Left ventricle myocardium inferior (tissue), 1 donor: ENCODE measurements around the gene DUOXA2. TPM values are rescaled to one million over a fixed set of nuclear protein-coding genes. Genes with fewer than 3 reads are reported as not detected.
A peak's percentile ranks its signal among the peaks of the same experiment; 100 is the strongest.

ENCODE experiments used
- DNase-seq: peaks from one replicate; pipeline ENCODE4 v3.0.0-alpha.2; 2020
- H3K27ac ChIP-seq: fragments of 200-600 bp; replicated peaks from 2 replicates; pipeline ENCODE4 v1.8.0; 2021
- H3K27me3 ChIP-seq: fragments of 200-600 bp; 2 replicates; pipeline ENCODE4 v1.8.0; 2021; ENCODE audit warnings: low read depth
- H3K36me3 ChIP-seq: fragments of 200-600 bp; 2 replicates; pipeline ENCODE4 v1.8.0; 2021
- H3K4me1 ChIP-seq: fragments of 200-600 bp; 2 replicates; pipeline ENCODE4 v1.8.0; 2021
- H3K4me3 ChIP-seq: fragments of 200-600 bp; 2 replicates; pipeline ENCODE4 v1.8.0; 2021; ENCODE audit warnings: mild to moderate bottlenecking, moderate library complexity
- H3K9me3 ChIP-seq: fragments of 200-600 bp; replicated peaks from 2 replicates; pipeline ENCODE4 v1.8.0; 2021
- intact Hi-C: fragments of 100-400 bp; cut with micrococcal nuclease; formaldehyde crosslinking; loops from one replicate; pipeline ENCODE4 v1.11.0; 2022
- total RNA-seq: library from RNA; stranded (reverse); fragmentation: NEBNext Ultra II Directional; extraction: Animal tissue kit (Norgen Biotek cat#: 25700); gene quantifications from one replicate; pipeline ENCODE4 v1.2.1, GENCODE V29; 2021
- TF ChIP-seq, protein P1 (sequence below): fragments of 200-600 bp; IDR thresholded peaks from 2 replicates; pipeline ENCODE4 v1.8.0; 2021; ENCODE audit warnings: antibody characterized with exemption, mild to moderate bottlenecking, borderline replicate concordance
- donor health status: DM: no; HTN: yes; CAD: no; lungs with severe emphysema.

The DUOXA2 gene
- total RNA-seq, 1 donor from 2014 or later: not detected

DNA sequence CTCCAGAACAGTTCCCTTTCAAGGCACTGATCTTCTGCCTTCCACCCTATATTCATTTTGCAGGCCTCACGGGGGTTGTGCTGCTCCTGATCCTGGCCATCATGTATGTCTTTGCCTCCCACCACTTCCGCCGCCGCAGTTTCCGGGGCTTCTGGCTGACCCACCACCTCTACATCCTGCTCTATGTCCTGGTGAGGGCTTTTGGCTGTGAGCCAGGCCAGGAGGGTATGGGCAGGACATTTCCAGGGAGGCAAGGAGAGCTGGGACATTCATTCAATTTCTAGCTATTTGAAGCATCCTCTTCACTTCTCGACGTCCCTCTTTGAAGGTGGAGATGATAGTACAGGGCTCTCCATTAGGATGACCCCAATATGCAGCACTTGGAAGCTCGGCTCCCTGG is 41.6 kb downstream of the DUOXA2 start:
- Histone ChIP-seq H3K4me1 (no peaks in the 10 kb centered on the region), H3K9me3 (no peaks in the 10 kb centered on the region), H3K4me3 (no peak overlapping the region), H3K27me3 (no peaks in the 10 kb centered on the region), H3K27ac (no peak overlapping the region), H3K36me3 (peaks cover 10% of the 10 kb centered on the region)
- TF ChIP-seq, protein P1, sequence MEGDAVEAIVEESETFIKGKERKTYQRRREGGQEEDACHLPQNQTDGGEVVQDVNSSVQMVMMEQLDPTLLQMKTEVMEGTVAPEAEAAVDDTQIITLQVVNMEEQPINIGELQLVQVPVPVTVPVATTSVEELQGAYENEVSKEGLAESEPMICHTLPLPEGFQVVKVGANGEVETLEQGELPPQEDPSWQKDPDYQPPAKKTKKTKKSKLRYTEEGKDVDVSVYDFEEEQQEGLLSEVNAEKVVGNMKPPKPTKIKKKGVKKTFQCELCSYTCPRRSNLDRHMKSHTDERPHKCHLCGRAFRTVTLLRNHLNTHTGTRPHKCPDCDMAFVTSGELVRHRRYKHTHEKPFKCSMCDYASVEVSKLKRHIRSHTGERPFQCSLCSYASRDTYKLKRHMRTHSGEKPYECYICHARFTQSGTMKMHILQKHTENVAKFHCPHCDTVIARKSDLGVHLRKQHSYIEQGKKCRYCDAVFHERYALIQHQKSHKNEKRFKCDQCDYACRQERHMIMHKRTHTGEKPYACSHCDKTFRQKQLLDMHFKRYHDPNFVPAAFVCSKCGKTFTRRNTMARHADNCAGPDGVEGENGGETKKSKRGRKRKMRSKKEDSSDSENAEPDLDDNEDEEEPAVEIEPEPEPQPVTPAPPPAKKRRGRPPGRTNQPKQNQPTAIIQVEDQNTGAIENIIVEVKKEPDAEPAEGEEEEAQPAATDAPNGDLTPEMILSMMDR: no peak
- intact Hi-C loops: loop anchor here (10.0 kb wide), 1 partner anchor 99 kb away; the partner anchor contains the start of gene SLC28A2
- DNase-seq: no peak

DNA sequence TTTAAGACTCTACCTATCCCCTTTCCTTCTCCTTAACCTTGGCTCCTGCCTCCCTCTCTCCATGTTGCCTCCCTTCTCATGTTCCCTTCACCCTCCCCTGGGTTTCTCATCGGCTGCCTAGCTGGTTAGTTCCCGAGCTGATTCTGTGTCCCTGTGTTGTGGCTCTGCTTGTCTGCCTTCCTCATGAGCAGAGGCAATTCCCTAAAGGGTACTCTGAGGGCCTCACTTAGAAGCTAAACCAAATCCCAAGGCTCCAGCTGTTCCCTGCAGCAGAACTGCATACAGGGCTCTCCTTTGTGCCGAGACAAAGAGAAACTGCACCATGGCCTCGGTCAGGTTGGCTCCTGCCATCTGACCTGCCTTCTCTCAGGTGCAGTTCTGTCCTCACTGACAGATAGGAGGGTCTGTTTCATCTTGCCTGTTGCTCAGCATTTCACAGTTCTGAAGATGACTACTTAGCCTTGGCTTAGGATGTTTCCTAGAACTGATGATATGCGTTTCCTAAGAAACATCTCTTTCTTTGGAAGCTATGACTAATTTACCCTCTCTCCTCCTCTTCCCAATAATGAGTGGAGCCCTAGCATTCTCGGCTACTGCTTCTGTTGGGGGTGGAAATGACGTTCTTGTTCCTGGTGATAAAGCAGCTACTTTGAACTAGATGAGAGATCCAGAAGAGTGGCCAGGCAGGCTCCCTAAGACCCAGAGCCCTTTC is 42.8 kb downstream of the DUOXA2 start:
- Histone ChIP-seq H3K4me3 (no peak overlapping the region), H3K27ac (no peak overlapping the region), H3K9me3 (no peaks in the 10 kb centered on the region), H3K4me1 (no peaks in the 10 kb centered on the region), H3K36me3 (peaks cover 2% of the 10 kb centered on the region), H3K27me3 (no peaks in the 10 kb centered on the region)
- intact Hi-C loops: loop anchor here (10.0 kb wide), 1 partner anchor 98 kb away; the partner anchor contains the start of gene SLC28A2
- DNase-seq: no peak
- TF ChIP-seq, protein P1: no peak

DNA sequence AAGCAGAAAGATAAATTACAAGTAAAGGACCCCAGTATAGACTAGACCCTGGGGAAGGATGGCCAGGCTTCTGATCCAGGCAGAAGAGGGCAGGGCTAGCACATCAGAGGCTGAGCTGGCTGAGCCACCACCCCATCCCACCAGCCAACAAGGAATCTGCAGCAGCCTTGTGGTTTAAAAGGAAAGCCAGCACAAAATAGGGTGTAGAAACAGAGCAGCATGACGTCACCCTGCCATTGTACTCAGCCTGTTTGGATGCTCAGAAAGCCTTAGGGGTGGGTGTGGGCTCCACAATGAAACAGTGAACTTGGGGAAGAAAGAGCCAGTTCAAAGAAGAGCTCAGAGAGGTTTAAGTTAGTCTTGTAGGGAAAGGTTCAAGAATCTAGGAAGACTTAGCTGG is 43.8 kb downstream of the DUOXA2 start:
- peaks cover 7% of the 10 kb centered on the region for H3K4me1 ChIP-seq
- H3K9me3 ChIP-seq: no peaks in the 10 kb centered on the region
- H3K36me3 ChIP-seq: no peaks in the 10 kb centered on the region
- no peak for DNase-seq
- no peaks in the 10 kb centered on the region for H3K27me3 ChIP-seq
- intact Hi-C loops: loop anchor here (10.0 kb wide), 1 partner anchor 97 kb away; the partner anchor contains the start of gene SLC28A2
- TF ChIP-seq, protein P1: no peak
- H3K4me3 ChIP-seq: no peak overlapping the region
- no peak overlapping the region for H3K27ac ChIP-seq

DNA sequence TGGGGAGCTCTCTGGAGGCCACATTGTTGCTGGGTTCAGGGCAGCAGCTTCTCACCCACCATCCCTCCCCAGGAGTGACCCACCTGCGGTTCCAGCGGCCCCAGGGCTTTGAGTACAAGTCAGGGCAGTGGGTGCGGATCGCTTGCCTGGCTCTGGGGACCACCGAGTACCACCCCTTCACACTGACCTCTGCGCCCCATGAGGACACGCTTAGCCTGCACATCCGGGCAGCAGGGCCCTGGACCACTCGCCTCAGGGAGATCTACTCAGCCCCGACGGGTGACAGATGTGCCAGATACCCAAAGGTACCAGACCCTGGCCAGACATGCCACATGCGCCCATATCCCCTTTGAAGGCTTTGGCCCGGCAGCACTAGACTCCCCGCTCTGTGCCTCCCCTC is 47.5 kb downstream of the DUOXA2 start:
- DNase-seq: no peak
- Histone ChIP-seq H3K4me3 (no peak overlapping the region), H3K9me3 (no peaks in the 10 kb centered on the region), H3K27me3 (no peaks in the 10 kb centered on the region), H3K27ac (no peak overlapping the region), H3K36me3 (no peaks in the 10 kb centered on the region), H3K4me1 (peaks cover 26% of the 10 kb centered on the region)
- intact Hi-C loops: loop anchor here (5.0 kb wide), 1 partner anchor 236 kb away; no protein-coding TSS in a partner anchor
- TF ChIP-seq, protein P1: no peak

DNA sequence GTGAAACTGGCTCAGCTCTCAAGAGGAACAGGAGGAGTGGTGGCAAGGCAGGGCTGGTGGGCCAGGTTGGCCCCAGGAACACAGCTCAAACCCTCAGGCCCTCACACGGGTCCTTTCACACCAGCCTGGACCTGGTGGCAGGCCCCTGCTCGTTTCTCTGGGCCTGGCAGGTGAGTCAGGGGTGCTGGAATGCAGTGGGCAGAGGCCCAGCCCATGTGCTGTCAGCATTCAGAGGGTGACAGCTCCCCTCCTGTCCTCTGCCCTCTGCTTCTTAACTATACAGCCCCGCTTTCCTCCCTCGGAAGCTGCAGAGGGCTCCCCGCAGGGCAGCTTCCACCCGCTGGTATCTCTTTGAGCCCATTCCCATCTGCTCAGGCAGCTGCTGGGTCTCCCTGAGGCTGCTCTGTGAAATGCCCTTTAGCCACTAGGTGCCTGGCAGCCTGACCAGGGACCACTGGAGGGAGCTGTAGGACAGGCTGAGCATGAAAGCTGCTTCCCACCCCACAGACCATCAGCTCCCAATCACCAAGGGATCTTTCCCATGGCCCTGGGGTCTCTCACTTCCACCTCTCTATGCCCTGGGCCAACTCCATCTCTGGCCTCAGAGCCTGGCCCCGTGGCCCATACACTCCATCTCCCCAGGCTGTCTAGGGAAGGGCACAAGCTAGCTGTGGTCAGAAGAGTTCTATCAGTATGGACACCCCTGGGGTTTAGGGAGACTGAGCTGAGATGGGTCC is 48.8 kb downstream of the DUOXA2 start:
- TF ChIP-seq, protein P1: peak; percentile 92
- Histone ChIP-seq H3K36me3 (no peaks in the 10 kb centered on the region), H3K9me3 (no peaks in the 10 kb centered on the region), H3K4me1 (peaks cover 33% of the 10 kb centered on the region), H3K27me3 (no peaks in the 10 kb centered on the region), H3K27ac (no peak overlapping the region), H3K4me3 (no peak overlapping the region)
- intact Hi-C loops: loop anchor here (5.0 kb wide), 1 partner anchor 234 kb away; no protein-coding TSS in a partner anchor
- DNase-seq: peak; percentile 73
